Upper lobe of left lung (tissue), 4 donors: ENCODE measurements around the gene PSMB3.

ENCODE experiments used
- EP300 ChIP-seq, 4 donors: sonication (generic); formaldehyde crosslinking; IDR thresholded peaks; one replicate each; pipeline ENCODE4 v1.5.1; 2017; ENCODE audit warnings: antibody characterized with exemption in 4 of 4, control low read depth in 2 of 4
- POLR2A ChIP-seq, 4 donors: fragments of 450-650 bp; IDR thresholded peaks; one replicate each; pipeline ENCODE4 v1.5.1; 2016 to 2017; ENCODE audit warnings: antibody characterized with exemption in 4 of 4, mild to moderate bottlenecking in 2 of 4
- POLR2AphosphoS5 ChIP-seq, 2 donors: sonication (generic); formaldehyde crosslinking; IDR thresholded peaks; one replicate each; pipeline ENCODE4 v1.5.1; 2017; ENCODE audit warnings: antibody characterized with exemption in 2 of 2
- TF ChIP-seq, protein P1 (sequence below), 6 experiments: fragments of 450-650 bp in 4 of 6; fragments of 200-600 bp in 2 of 6; sonication (generic) in 2 of 6; IDR thresholded peaks; one replicate each; pipeline ENCODE4 v1.5.1; 2016 to 2019; ENCODE audit warnings: antibody characterized with exemption in 6 of 6

DNA sequence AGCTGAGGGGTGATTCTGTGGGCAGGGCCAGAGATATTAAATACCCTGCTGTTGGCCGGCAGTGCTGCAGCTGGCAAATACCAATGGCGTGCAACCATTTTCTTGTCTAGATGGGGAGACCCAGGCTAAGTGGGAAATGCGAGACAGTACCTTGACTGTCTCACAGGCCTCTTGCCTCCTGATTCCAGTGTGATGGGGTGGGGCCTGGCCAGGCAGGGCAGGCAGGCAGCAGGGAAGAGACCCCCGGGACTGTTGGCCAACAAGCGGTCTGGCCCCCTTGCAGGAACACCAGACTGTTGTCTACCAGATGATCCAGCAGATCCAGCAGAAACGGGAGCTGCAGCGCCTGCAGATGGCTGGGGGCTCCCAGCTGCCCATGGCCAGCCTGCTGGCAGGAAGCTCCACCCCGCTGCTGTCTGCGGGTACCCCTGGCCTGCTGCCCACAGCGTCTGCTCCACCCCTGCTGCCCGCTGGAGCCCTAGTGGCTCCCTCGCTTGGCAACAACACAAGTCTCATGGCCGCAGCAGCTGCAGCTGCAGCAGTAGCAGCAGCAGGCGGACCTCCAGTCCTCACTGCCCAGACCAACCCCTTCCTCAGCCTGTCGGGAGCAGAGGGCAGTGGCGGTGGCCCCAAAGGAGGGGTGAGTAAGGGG is 28.1 kb upstream of the PSMB3 start:
- TF ChIP-seq EP300 (IDR thresholded peaks at IDR 0.05) (no peak), POLR2A (IDR thresholded peaks at IDR 0.05) (no peak), POLR2AphosphoS5 (IDR thresholded peaks at IDR 0.05) (no peak)
- TF ChIP-seq, protein P1, sequence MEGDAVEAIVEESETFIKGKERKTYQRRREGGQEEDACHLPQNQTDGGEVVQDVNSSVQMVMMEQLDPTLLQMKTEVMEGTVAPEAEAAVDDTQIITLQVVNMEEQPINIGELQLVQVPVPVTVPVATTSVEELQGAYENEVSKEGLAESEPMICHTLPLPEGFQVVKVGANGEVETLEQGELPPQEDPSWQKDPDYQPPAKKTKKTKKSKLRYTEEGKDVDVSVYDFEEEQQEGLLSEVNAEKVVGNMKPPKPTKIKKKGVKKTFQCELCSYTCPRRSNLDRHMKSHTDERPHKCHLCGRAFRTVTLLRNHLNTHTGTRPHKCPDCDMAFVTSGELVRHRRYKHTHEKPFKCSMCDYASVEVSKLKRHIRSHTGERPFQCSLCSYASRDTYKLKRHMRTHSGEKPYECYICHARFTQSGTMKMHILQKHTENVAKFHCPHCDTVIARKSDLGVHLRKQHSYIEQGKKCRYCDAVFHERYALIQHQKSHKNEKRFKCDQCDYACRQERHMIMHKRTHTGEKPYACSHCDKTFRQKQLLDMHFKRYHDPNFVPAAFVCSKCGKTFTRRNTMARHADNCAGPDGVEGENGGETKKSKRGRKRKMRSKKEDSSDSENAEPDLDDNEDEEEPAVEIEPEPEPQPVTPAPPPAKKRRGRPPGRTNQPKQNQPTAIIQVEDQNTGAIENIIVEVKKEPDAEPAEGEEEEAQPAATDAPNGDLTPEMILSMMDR (IDR thresholded peaks at IDR 0.05): no peak
